H7 (cell line): ENCODE measurements around the gene DENND2D. TPM values are rescaled to one million over a fixed set of nuclear protein-coding genes. Genes with fewer than 3 reads are reported as not detected.

Source experiments
- DNase-seq: peaks from one replicate; pipeline ENCODE4 v3.0.0; 2012
- H3K27me3 ChIP-seq: 2 replicates; pipeline ENCODE4 v1.6.0; 2011; ENCODE audit warnings: mild to moderate bottlenecking, low read length; ENCODE audit not compliant: control insufficient read depth, insufficient read depth
- H3K36me3 ChIP-seq: replicated peaks from 2 replicates; pipeline ENCODE4 v1.5.1; 2011; ENCODE audit warnings: low read length; ENCODE audit not compliant: control insufficient read depth, insufficient read depth
- H3K4me3 ChIP-seq: 2 replicates; pipeline ENCODE4 v1.5.1; 2011; ENCODE audit warnings: low read depth, mild to moderate bottlenecking, control low read depth, low read length, moderate library complexity; ENCODE audit not compliant: insufficient read depth
- total RNA-seq: library from RNA; depleted of rRNA; stranded (reverse); fragments of >200 nt; shearing (Covaris generic); gene quantifications from 2 replicates; pipeline ENCODE4 v1.2.3, GENCODE V29; 2014

DENND2D gene
- total RNA-seq, 1 experiment from 2014 or later, result not detected

GRCh38 chr1:111184663-111185062 is 15.8 kb downstream of the DENND2D start:
- Histone ChIP-seq H3K27me3 (no peaks in the 10 kb centered on the region), H3K4me3 (no peak overlapping the region), H3K36me3 (peaks cover 6% of the 10 kb centered on the region)
- no peak for DNase-seq

GRCh38 chr1:111183308-111184069 is 17.0 kb downstream of the DENND2D start:
- no peak overlapping the region for H3K4me3 ChIP-seq
- H3K27me3 ChIP-seq, result no peaks in the 10 kb centered on the region
- DNase-seq, result no peak
- peaks cover 6% of the 10 kb centered on the region for H3K36me3 ChIP-seq

GRCh38 chr1:111182052-111182451 is 18.4 kb downstream of the DENND2D start:
- DNase-seq, result no peak
- no peak overlapping the region for H3K4me3 ChIP-seq
- no peaks in the 10 kb centered on the region for H3K27me3 ChIP-seq
- peaks cover 3% of the 10 kb centered on the region for H3K36me3 ChIP-seq

GRCh38 chr1:111179968-111180533 is 20.4 kb downstream of the DENND2D start:
- no peak for DNase-seq
- Histone ChIP-seq H3K27me3 (no peaks in the 10 kb centered on the region), H3K4me3 (no peak overlapping the region), H3K36me3 (peaks cover 1% of the 10 kb centered on the region)

- Histone ChIP-seq H3K36me3 (peaks cover 2% of the 10 kb centered on the region), H3K4me3 (no peak overlapping the region), H3K27me3 (no peaks in the 10 kb centered on the region)
- DNase-seq, result no peak
Measured at GRCh38 chr1:111176678-111177077, 23.8 kb downstream of the DENND2D start.

DNA sequence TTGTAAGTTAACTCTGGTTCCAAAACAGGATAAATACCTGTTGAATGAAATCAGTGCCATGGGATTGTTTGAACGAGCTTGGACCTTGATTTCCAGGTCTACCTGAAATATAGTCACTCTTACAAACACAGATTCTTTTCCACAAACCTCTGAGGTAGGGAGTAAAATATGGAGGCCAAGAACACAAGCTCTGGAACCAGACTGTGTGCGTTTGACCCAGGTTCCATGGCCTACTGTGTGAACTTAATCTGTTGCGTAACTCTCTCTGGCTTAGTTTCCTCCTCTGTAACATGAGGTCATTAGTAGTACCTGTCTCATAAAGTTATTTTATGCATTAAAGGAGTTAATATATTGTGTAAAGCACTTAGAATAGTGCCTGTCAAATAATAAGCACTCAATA is 25.1 kb downstream of the DENND2D start:
- no peak overlapping the region for H3K4me3 ChIP-seq
- H3K27me3 ChIP-seq, result no peaks in the 10 kb centered on the region
- no peak for DNase-seq
- peaks cover 2% of the 10 kb centered on the region for H3K36me3 ChIP-seq

DNA sequence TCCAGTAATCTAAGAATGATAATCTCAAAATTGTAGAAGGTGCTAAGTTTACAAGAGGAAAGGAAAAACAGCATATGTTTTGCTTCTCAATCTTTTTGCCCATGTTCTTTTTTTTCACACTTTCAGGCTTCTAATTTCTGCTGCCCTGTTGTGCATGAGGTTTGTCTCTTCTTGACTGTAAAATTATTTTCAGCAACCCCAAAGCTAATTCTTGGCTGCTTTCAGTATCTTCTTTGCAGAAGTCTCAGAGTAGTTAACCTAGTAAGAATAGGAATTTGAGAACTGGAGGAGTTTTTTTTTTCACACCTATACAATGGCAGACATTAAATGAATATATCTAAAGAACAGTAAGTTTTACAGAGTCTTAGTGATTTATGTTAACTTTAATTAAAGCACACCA is 26.4 kb downstream of the DENND2D start:
- no peaks in the 10 kb centered on the region for H3K27me3 ChIP-seq
- no peak overlapping the region for H3K4me3 ChIP-seq
- peaks cover 2% of the 10 kb centered on the region for H3K36me3 ChIP-seq
- no peak for DNase-seq

DNA sequence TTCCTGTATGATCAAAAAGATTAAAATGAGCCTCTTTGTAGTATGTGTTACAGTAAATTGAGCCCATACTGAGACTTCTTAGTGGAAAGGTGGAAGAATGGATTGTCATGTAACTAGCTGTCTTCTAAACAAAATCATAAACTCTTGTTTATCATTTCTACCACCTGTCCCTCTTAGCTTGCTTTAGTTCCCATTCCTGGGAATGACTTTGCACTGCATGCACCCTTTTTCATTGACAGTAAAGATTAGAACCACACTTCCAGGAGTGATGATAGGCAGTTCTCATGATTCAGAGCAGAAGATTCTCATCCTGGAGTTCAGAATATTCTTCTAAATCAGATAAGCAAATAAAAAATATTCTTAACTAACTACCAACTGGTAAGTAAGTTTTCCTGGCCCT is 28.0 kb downstream of the DENND2D start:
- H3K4me3 ChIP-seq, result no peak overlapping the region
- no peak for DNase-seq
- H3K36me3 ChIP-seq, result peaks cover 2% of the 10 kb centered on the region
- H3K27me3 ChIP-seq, result no peaks in the 10 kb centered on the region

GRCh38 chr1:111164151-111164550 is 36.3 kb downstream of the DENND2D start:
- no peak overlapping the region for H3K4me3 ChIP-seq
- no peaks in the 10 kb centered on the region; the same call in none of the 2 replicates for H3K36me3 ChIP-seq
- no peak for DNase-seq
- H3K27me3 ChIP-seq, result no peaks in the 10 kb centered on the region

DNA sequence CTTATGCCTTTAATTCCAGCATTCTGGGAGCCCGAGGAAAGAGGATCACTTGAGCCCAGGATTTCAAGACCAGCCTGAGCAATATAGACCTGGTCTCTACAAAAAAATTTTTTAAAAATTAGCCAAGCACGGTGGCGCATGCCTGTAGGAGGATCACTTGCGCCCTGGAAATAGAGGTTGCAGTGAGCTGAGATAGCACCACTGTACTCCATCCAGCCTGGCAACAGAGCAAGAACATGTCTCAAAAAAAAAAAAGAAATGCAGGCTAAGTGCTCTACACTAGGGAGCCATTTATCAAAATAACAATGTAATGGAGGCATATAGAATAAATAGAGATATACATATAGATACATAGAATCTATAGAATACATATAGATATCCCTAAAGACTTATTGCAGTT is 37.1 kb downstream of the DENND2D start:
- no peaks in the 10 kb centered on the region for H3K27me3 ChIP-seq
- H3K36me3 ChIP-seq, result no peaks in the 10 kb centered on the region; the same call in none of the 2 replicates
- no peak for DNase-seq
- H3K4me3 ChIP-seq, result no peak overlapping the region

GRCh38 chr1:111162488-111162880 is 38.0 kb downstream of the DENND2D start:
- H3K27me3 ChIP-seq, result no peaks in the 10 kb centered on the region
- no peak for DNase-seq
- no peak overlapping the region for H3K4me3 ChIP-seq
- no peaks in the 10 kb centered on the region; the same call in none of the 2 replicates for H3K36me3 ChIP-seq

DNA sequence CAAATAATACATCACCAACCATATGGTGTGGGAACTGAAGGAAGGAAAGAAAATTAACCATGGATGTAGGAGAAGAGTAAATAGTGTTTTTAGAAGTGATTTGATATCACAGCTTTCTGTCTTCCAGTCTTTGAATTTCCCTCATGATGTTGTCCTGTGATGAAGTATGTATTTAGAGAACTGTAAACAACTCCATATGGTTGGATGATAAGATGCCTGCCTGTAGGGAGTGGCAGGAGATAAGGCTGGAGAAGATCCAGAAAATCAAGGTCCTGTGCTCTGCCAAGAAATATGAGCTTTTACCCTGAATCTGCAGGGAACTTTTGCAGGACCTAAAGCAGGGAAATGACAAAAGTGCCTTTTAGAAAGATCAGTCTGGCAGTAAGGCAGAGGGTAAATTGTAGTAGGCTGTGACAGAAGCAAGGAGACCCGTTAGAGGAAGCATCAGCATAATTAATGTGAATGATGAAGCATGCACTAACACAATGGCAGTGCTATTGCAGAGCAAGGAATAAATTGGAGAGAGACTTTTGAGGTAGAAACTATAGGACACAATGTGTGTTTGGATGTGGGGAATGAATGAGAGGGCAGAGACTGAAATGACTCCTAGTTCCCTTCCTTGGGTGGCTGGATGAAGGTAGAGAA is 38.5 kb downstream of the DENND2D start:
- no peak for DNase-seq

DNA sequence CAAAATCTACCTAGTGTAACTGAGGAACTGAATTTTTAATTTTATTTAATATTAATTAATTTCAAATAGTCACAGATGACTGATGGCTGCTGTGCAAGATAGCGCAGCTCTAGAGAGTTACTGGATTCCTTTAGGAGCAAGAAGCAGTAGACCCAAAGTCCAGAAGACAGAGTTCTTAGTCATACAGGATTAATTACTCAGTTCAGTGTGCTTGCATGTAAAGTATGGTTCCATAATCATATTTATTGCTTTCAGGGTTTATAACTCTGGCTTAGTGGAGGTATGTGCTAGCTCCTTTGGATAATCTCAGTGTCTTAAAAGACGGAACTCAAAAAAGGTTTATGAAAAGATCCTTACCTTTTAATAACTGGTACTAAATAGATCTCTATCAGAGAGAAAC is 43.0 kb downstream of the DENND2D start:
- no peak overlapping the region for H3K4me3 ChIP-seq
- no peaks in the 10 kb centered on the region for H3K27me3 ChIP-seq
- DNase-seq, result no peak
- H3K36me3 ChIP-seq, result peaks cover 1% of the 10 kb centered on the region

More for the DNA sequence above, 38.5 kb downstream of the DENND2D start:
- Histone ChIP-seq H3K27me3 (no peaks in the 10 kb centered on the region), H3K4me3 (no peak overlapping the region), H3K36me3 (no peaks in the 10 kb centered on the region; the same call in none of the 2 replicates)

- no peak for DNase-seq
- no peaks in the 10 kb centered on the region for H3K27me3 ChIP-seq
- no peak overlapping the region for H3K4me3 ChIP-seq
- H3K36me3 ChIP-seq, result 0 out of 2 replicates have a peak, but pooled peaks cover 1% of the 10 kb centered on the region
Measured at GRCh38 chr1:111154021-111154999, 46.1 kb downstream of the DENND2D start.
